Measurements from ENCODE around the gene KRTAP21-3. TPM values are rescaled to one million over a fixed set of nuclear protein-coding genes. Genes with fewer than 3 reads are reported as not detected.

The KRTAP21-3 gene
- total and polyA plus RNA-seq, 10 of the 15 experiments (the other 5 are each of a cell fraction or from before 2014, with no cell fraction given) = not detected

- TF ChIP-seq MAX (IDR thresholded peaks at IDR 0.05; ENCODE audit: low read depth, low read length) (no peak), MLLT1 (IDR thresholded peaks at IDR 0.05) (no peak), SMAD5 (IDR thresholded peaks at IDR 0.05; ENCODE audit: low read depth) (no peak), FOXM1 (IDR thresholded peaks at IDR 0.05; ENCODE audit: low read depth, low read length) (no peak), FOXK2 (IDR thresholded peaks at IDR 0.05) (no peak)
Measured at GRCh38 chr21:30680586-30680985, 38.0 kb downstream of the KRTAP21-3 start (continued).

- Histone ChIP-seq H3K27me3 (replicated peaks in 1 of 2; ENCODE audit: control insufficient read depth in 2 of 2, insufficient read depth in 2 of 2, low read length in 1 of 2) (no peaks in the 10 kb centered on the region), H3K36me3 (ENCODE audit: control insufficient read depth in 2 of 2, insufficient read depth in 2 of 2, low read length in 1 of 2) (no peaks in the 10 kb centered on the region), H3K9me3 (replicated peaks; ENCODE audit: control insufficient read depth, insufficient read depth, low read length) (no peaks in the 10 kb centered on the region), H3K4me3 (no peak overlapping the region), H3K9ac (ENCODE audit: control insufficient read depth, insufficient read depth, low read length) (no peak overlapping the region), H3K27ac (ENCODE audit: control insufficient read depth, insufficient read depth) (no peak overlapping the region), H2AFZ (ENCODE audit: control insufficient read depth, low read depth, low read length) (no peak overlapping the region), H3K4me2 (ENCODE audit: control insufficient read depth, insufficient read depth) (no peak overlapping the region), H3K4me1 (ENCODE audit: control insufficient read depth, insufficient read depth, low read length) (no peaks in the 10 kb centered on the region), H4K20me1 (ENCODE audit: control insufficient read depth, insufficient read depth) (no peaks in the 10 kb centered on the region), H3K79me2 (ENCODE audit: control insufficient read depth, insufficient read depth, low read length) (no peaks in the 10 kb centered on the region)
- BruUV-seq (replicated peaks) = no TSS peak
- ChIA-PET POLR2A (no interaction called here), CTCF (no interaction called here), SMC1A (ENCODE audit: uncharacterized antibody, unreplicated experiment) (no interaction called here), RAD21 (ENCODE audit: unreplicated experiment) (no interaction called here)
- FAIRE-seq (no peak), DNase-seq (ENCODE audit: low read depth, low spot score) (no peak), ATAC-seq (no peak)
- in situ Hi-C loops (cut with MboI) (no loop called here), intact Hi-C loops (cut with micrococcal nuclease; ENCODE audit: unreplicated experiment) (no loop called here)
- TF ChIP-seq TCF7 (IDR thresholded peaks at IDR 0.05; ENCODE audit: borderline replicate concordance) (no peak), MEF2B (IDR thresholded peaks at IDR 0.05; ENCODE audit: partially characterized antibody, poor library complexity, severe bottlenecking) (no peak), CBX5 (IDR thresholded peaks at IDR 0.05; ENCODE audit: low read depth) (no peak), E4F1 (IDR thresholded peaks at IDR 0.05; ENCODE audit: borderline replicate concordance, partially characterized antibody) (no peak), USF1 (IDR thresholded peaks at IDR 0.05; ENCODE audit: borderline replicate concordance, extremely low read length, insufficient read depth, low read depth, low read length) (no peak), RELA (IDR thresholded peaks at IDR 0.05; ENCODE audit: borderline replicate concordance, partially characterized antibody) (no peak), YY1 (IDR thresholded peaks at IDR 0.05; ENCODE audit: low read depth, low read length) (no peak), SREBF1 (IDR thresholded peaks at IDR 0.05; ENCODE audit: low read length) (no peak)
Measured at GRCh38 chr21:30676737-30677136, 41.8 kb downstream of the KRTAP21-3 start.

Data from GM12878 (cell line).